ENCODE results near the gene NGEF.
"Not testable (repeated sequence)": the region's sequence is repeated elsewhere in the genome, so short reads cannot be mapped to it uniquely, and the experiment has no call there.

NGEF gene

GRCh38 chr2:233023007-233023760 lies 10.1 kb upstream of the NGEF start:
- no peak overlapping the region for H3K27ac ChIP-seq
- H3K27me3 ChIP-seq: no peaks in the 10 kb centered on the region
- H3K36me3 ChIP-seq: no peaks in the 10 kb centered on the region
- H3K9me3 ChIP-seq: no peaks in the 10 kb centered on the region
- H3K4me1 ChIP-seq (ENCODE audit: control insufficient read depth in 1 of 2, insufficient read depth in 1 of 2, low read depth in 1 of 2, low read length in 1 of 2): no peaks in the 10 kb centered on the region
- TF ChIP-seq CTCF (IDR thresholded peaks at IDR 0.05): no peak
- no peak overlapping the region for H3K4me3 ChIP-seq (ENCODE audit: low read depth in 1 of 2, low read length in 1 of 2)

GRCh38 chr2:233022561-233022960 lies 9.5 kb upstream of the NGEF start:
- Histone ChIP-seq H3K27me3 (no peaks in the 10 kb centered on the region), H3K4me1 (ENCODE audit: control insufficient read depth in 1 of 2, insufficient read depth in 1 of 2, low read depth in 1 of 2, low read length in 1 of 2) (no peaks in the 10 kb centered on the region), H3K4me3 (ENCODE audit: low read depth in 1 of 2, low read length in 1 of 2) (no peak overlapping the region), H3K27ac (no peak overlapping the region), H3K9me3 (no peaks in the 10 kb centered on the region), H3K36me3 (no peaks in the 10 kb centered on the region)
- TF ChIP-seq CTCF (IDR thresholded peaks at IDR 0.05): no peak

- Histone ChIP-seq H3K27ac (no peak overlapping the region), H3K27me3 (no peaks in the 10 kb centered on the region), H3K4me3 (ENCODE audit: low read depth in 1 of 2, low read length in 1 of 2) (no peak overlapping the region), H3K9me3 (no peaks in the 10 kb centered on the region), H3K36me3 (no peaks in the 10 kb centered on the region), H3K4me1 (ENCODE audit: control insufficient read depth in 1 of 2, insufficient read depth in 1 of 2, low read depth in 1 of 2, low read length in 1 of 2) (no peaks in the 10 kb centered on the region)
- no peak for TF ChIP-seq CTCF (IDR thresholded peaks at IDR 0.05)
Measured at GRCh38 chr2:233021771-233022170, 8.7 kb upstream of the NGEF start.

GRCh38 chr2:233020454-233020853 lies 7.4 kb upstream of the NGEF start:
- no peak overlapping the region for H3K4me3 ChIP-seq (ENCODE audit: low read depth in 1 of 2, low read length in 1 of 2)
- H3K4me1 ChIP-seq (ENCODE audit: control insufficient read depth in 1 of 2, insufficient read depth in 1 of 2, low read depth in 1 of 2, low read length in 1 of 2): no peaks in the 10 kb centered on the region
- no peaks in the 10 kb centered on the region for H3K27me3 ChIP-seq
- H3K9me3 ChIP-seq: no peaks in the 10 kb centered on the region
- no peaks in the 10 kb centered on the region for H3K36me3 ChIP-seq
- no peak for TF ChIP-seq CTCF (IDR thresholded peaks at IDR 0.05)
- no peak overlapping the region for H3K27ac ChIP-seq

GRCh38 chr2:233019610-233020009 lies 6.6 kb upstream of the NGEF start:
- H3K4me3 ChIP-seq (ENCODE audit: low read depth in 1 of 2, low read length in 1 of 2); H3K4me1 ChIP-seq (ENCODE audit: control insufficient read depth in 1 of 2, insufficient read depth in 1 of 2, low read depth in 1 of 2, low read length in 1 of 2); H3K36me3 ChIP-seq; H3K9me3 ChIP-seq; H3K27ac ChIP-seq; H3K27me3 ChIP-seq: not testable (repeated sequence)

- H3K27ac ChIP-seq: no peak overlapping the region
- no peaks in the 10 kb centered on the region for H3K36me3 ChIP-seq
- H3K4me3 ChIP-seq (ENCODE audit: low read depth in 1 of 2, low read length in 1 of 2): no peak overlapping the region
- peaks cover 2% of the 10 kb centered on the region for H3K27me3 ChIP-seq
- no peaks in the 10 kb centered on the region for H3K4me1 ChIP-seq (ENCODE audit: control insufficient read depth in 1 of 2, insufficient read depth in 1 of 2, low read depth in 1 of 2, low read length in 1 of 2)
- H3K9me3 ChIP-seq: no peaks in the 10 kb centered on the region
- TF ChIP-seq CTCF (IDR thresholded peaks at IDR 0.05): no peak
Measured at GRCh38 chr2:233017947-233018346, 4.9 kb upstream of the NGEF start.
